Pancreas (tissue), 10 donors: Measurements from ENCODE around the gene RARRES1. TPM values are rescaled to one million over a fixed set of nuclear protein-coding genes. Genes with fewer than 3 reads are reported as not detected.

Experiments used
- ATAC-seq, 4 donors: fragments of 200-7000 bp; cut with Tn5 transposase; one replicate each; pipeline versions ENCODE4 v1.8.0 to v1.9.1; 2020; ENCODE audit warnings: mild to moderate bottlenecking in 4 of 4, moderate library complexity in 4 of 4
- DNase-seq, 6 donors: peaks; one replicate each; pipeline ENCODE4 v3.0.0-alpha.2; 2020
- FAIRE-seq: peaks from 2 replicates; lab custom pipeline; 2012; peaks lifted over from hg19 to GRCh38; lab: Jason Lieb, UNC
- H3K27ac ChIP-seq, 4 donors: fragments of 200-600 bp; sonication (generic); 1 replicate in 3 of 4; 2 replicates in 1 of 4; pipeline versions ENCODE4 v1.5.0 to v1.8.0; 2020
- H3K27me3 ChIP-seq, 4 donors: fragments of 200-600 bp; one replicate each; pipeline ENCODE4 v1.8.0; 2021
- H3K36me3 ChIP-seq, 3 donors: fragments of 200-600 bp; sonication (generic) in 1 of 3; one replicate each; pipeline versions ENCODE4 v1.5.0 to v1.8.0; 2020 to 2021
- H3K4me1 ChIP-seq, 3 donors: fragments of 200-600 bp; one replicate each; pipeline ENCODE4 v1.8.0; 2021
- H3K4me3 ChIP-seq, 4 donors: fragments of 200-600 bp; sonication (generic) in 2 of 4; one replicate each; pipeline versions ENCODE4 v1.5.0 to v1.8.0; 2020 to 2021
- H3K9me3 ChIP-seq, 4 donors: fragments of 200-600 bp; one replicate each; pipeline ENCODE4 v1.8.0; 2021
- WGBS, 2 donors: extraction: QIAGEN DNeasy Blood & Tissue Kit; methylation state at CpG; one replicate each; pipeline ENCODE4 v1.1.7; 2013; 5-methylcytosine and 5-hydroxymethylcytosine counted together
- intact Hi-C, 3 donors: fragments of 100-400 bp; cut with DNase I; formaldehyde crosslinking; loops; one replicate each; pipeline versions ENCODE4 v1.11.1 to v1.14.2; 2022
- polyA plus RNA-seq, 2 donors: library from polyadenylated mRNA; stranded (reverse); fragments of 200-250 nt; gene quantifications; one replicate each; pipeline ENCODE4 v1.2.3, GENCODE V29; 2013
- total RNA-seq, 6 donors: library from RNA; stranded (reverse); fragmentation: NEBNext Ultra II Directional in 4 of 6; extraction: Animal tissue kit (Norgen Biotek cat#: 25700) in 4 of 6; gene quantifications; one replicate each; pipeline versions ENCODE4 v1.2.1 to v1.2.4, GENCODE V29; 2021 to 2023
- TF ChIP-seq, protein P1 (sequence below), 4 donors: fragments of 200-600 bp; sonication (generic) in 3 of 4; IDR thresholded peaks; one replicate each; pipeline versions ENCODE4 v1.5.0 to v1.8.0; 2021; ENCODE audit warnings: antibody characterized with exemption in 4 of 4
- donor health status: healthy with polysubstance abuse.
- donor health status: DM: no; HTN: no; CAD: no; lungs with moderate emphysema.
- donor health status: DM: no; HTN: no; CAD: no.
- donor health status: control.
- donor health status: control.
- donor health status: Bipolar disorder and iron deficiency.
- donor health status: DM: yes; HTN: yes; CAD: no.
- donor health status: DM: no; HTN: no; CAD: no.
- donor health status: DM: no; HTN: no; CAD: no.
- donor health status: DM: yes; HTN: yes; CAD: no.

RARRES1 gene
- total and polyA plus RNA-seq, 8 donors, result 0.79 to 48.3 (median 3.9) TPM

- ATAC-seq, result peak in 3 of 4 donors; percentile 71 to 79 (median 75)
- H3K4me1 ChIP-seq, result peaks cover 0 to 5% (median 0%) of the 10 kb centered on the region in 3 donors
- peak overlapping the region in 2 of 4 donors; percentile 32 to 38 for H3K27ac ChIP-seq
- no peaks in the 10 kb centered on the region for H3K36me3 ChIP-seq
- H3K9me3 ChIP-seq, result no peaks in the 10 kb centered on the region
- no peaks in the 10 kb centered on the region for H3K27me3 ChIP-seq
- 10 to 18% methylated on average over 7 of the region's 7 CpGs for WGBS, 2 donors
- DNase-seq, result peak in 3 of 6 donors; percentile 15 to 46 (median 30)
- intact Hi-C loops, result no loop called here
- TF ChIP-seq, protein P1, sequence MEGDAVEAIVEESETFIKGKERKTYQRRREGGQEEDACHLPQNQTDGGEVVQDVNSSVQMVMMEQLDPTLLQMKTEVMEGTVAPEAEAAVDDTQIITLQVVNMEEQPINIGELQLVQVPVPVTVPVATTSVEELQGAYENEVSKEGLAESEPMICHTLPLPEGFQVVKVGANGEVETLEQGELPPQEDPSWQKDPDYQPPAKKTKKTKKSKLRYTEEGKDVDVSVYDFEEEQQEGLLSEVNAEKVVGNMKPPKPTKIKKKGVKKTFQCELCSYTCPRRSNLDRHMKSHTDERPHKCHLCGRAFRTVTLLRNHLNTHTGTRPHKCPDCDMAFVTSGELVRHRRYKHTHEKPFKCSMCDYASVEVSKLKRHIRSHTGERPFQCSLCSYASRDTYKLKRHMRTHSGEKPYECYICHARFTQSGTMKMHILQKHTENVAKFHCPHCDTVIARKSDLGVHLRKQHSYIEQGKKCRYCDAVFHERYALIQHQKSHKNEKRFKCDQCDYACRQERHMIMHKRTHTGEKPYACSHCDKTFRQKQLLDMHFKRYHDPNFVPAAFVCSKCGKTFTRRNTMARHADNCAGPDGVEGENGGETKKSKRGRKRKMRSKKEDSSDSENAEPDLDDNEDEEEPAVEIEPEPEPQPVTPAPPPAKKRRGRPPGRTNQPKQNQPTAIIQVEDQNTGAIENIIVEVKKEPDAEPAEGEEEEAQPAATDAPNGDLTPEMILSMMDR (IDR thresholded peaks at IDR 0.05), result no peak
- H3K4me3 ChIP-seq, result no peak overlapping the region
- FAIRE-seq, result no peak
Observed at GRCh38 chr3:158768361-158768787, 36.1 kb upstream of the RARRES1 start.

DNA sequence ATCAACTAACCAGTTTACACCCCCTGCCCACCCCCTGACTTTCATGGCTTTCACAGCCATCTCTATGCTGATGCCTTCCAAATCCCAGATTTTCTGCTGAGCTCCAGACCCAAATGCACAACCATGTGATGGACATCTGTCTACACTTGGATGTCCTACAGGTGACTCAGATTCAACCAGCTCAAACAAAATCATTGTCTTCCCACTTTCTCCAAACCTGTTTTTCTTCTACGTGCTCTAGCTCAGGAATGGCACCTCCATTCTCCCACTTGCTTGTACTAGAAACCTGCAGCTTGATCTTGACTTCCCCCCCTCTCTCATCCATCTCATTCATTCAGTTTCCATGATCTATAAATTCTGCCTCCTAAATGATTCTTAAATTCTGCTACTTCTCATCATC is 34.1 kb upstream of the RARRES1 start:
- ATAC-seq (no peak), DNase-seq (no peak), FAIRE-seq (no peak)
- peaks cover 0 to 5% (median 0%) of the 10 kb centered on the region in 3 donors for H3K4me1 ChIP-seq
- TF ChIP-seq, protein P1 (IDR thresholded peaks at IDR 0.05), result no peak
- no peaks in the 10 kb centered on the region for H3K27me3 ChIP-seq
- WGBS, 2 donors, result 91 to 97% methylated on average over 1 of the region's 1 CpG
- no peak overlapping the region for H3K4me3 ChIP-seq
- intact Hi-C loops, result no loop called here
- no peak overlapping the region for H3K27ac ChIP-seq
- H3K36me3 ChIP-seq, result no peaks in the 10 kb centered on the region
- H3K9me3 ChIP-seq, result no peaks in the 10 kb centered on the region

DNA sequence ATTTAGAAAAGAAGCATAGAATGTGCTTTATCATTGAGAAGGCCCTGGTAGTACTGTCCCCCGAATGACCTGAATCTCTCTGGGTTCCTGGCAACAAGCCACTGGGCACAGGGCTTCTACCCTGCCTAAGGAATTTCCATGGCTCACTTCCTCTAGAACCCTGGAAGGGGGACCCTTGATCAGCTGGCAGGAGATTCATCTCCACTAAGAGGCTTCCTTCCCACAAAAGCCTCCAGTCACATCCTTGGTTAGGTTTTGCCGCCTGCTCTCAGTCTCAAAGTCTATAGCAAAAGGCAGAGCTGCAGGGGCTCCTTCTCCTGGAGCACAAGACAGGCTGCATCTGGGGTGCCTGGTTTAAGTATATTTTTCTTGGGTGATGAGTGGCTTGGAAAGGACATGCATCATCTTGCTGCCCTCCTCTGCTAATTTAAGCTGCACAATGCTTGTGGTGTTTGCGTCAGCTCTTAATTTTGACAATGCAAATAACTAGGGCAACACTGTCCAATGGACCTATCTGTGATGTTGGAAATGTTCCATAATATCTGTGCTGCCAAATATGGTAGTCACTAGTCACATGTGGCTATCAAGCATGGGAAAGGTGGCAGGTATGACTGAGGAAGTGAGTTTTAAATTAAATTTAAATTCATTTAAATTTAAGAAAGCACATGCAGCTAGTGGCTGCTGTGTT is 33.4 kb upstream of the RARRES1 start:
- DNase-seq (no peak), ATAC-seq (no peak), FAIRE-seq (no peak)
- H3K9me3 ChIP-seq, result no peaks in the 10 kb centered on the region
- 76 to 78% methylated on average over 3 of the region's 3 CpGs for WGBS, 2 donors
- intact Hi-C loops, result no loop called here
- H3K27me3 ChIP-seq, result no peaks in the 10 kb centered on the region
- H3K36me3 ChIP-seq, result no peaks in the 10 kb centered on the region
- no peak overlapping the region for H3K27ac ChIP-seq
- peaks cover 0 to 5% (median 0%) of the 10 kb centered on the region in 3 donors for H3K4me1 ChIP-seq
- H3K4me3 ChIP-seq, result no peak overlapping the region
- TF ChIP-seq, protein P1 (IDR thresholded peaks at IDR 0.05), result no peak

- Histone ChIP-seq H3K36me3 (no peaks in the 10 kb centered on the region), H3K4me1 (peaks cover 0 to 5% (median 0%) of the 10 kb centered on the region in 3 donors), H3K9me3 (no peaks in the 10 kb centered on the region), H3K27me3 (no peaks in the 10 kb centered on the region), H3K27ac (no peak overlapping the region), H3K4me3 (no peak overlapping the region)
- 40 to 42% methylated on average over 2 of the region's 2 CpGs for WGBS, 2 donors
- FAIRE-seq, result no peak
- DNase-seq, result no peak
- intact Hi-C loops, result no loop called here
- TF ChIP-seq, protein P1 (IDR thresholded peaks at IDR 0.05), result no peak
- peak in 1 of 4 donors; percentile 44 for ATAC-seq
Observed at GRCh38 chr3:158763421-158763820, 31.2 kb upstream of the RARRES1 start.

GRCh38 chr3:158762701-158763100 is 30.4 kb upstream of the RARRES1 start:
- Histone ChIP-seq H3K4me1 (peaks cover 0 to under 1% (median 0%) of the 10 kb centered on the region in 3 donors), H3K27me3 (no peaks in the 10 kb centered on the region), H3K27ac (no peak overlapping the region), H3K36me3 (no peaks in the 10 kb centered on the region), H3K4me3 (no peak overlapping the region), H3K9me3 (no peaks in the 10 kb centered on the region)
- WGBS, 2 donors, result 73 to 81% methylated on average over 4 of the region's 4 CpGs
- TF ChIP-seq, protein P1 (IDR thresholded peaks at IDR 0.05), result no peak
- FAIRE-seq (no peak), ATAC-seq (peak in 1 of 4 donors; percentile 30), DNase-seq (no peak)
- intact Hi-C loops, result no loop called here
